Hematopoietic multipotent progenitor cell (in vitro differentiated cells): Measurements from ENCODE around the gene WFDC6. TPM values are rescaled to one million over a fixed set of nuclear protein-coding genes. Genes with fewer than 3 reads are reported as not detected.

ENCODE experiments used
- small RNA-seq: library from RNA; depleted of rRNA; stranded (forward); fragments of <200 nt; gene quantifications from one replicate; pipeline ENCODE3, GENCODE V24; 2012
- total RNA-seq: library from RNA; depleted of rRNA; stranded (reverse); fragments of >200 nt; gene quantifications from one replicate; pipeline ENCODE4 v1.2.3, GENCODE V29; 2012

The WFDC6 gene
- total RNA-seq, 1 donor, result not detected

Small RNA genes within 50 kb of the gene (small RNA-seq; reads per million reads assigned to genes)
- not detected for gene AL031663.1
- gene HSPD1P21, result not detected
- gene RNA5SP485, result not detected

Other genes with a start within 250 kb of the WFDC6 start
- not detected for gene RBPJL, start 232.6 kb downstream of the WFDC6 start, total RNA-seq
- gene MATN4, start 231.2 kb downstream of the WFDC6 start, total RNA-seq, result under 0.01 TPM
- gene SDC4, start 191.1 kb downstream of the WFDC6 start, total RNA-seq, result 4.0 TPM
- gene SYS1, start 176.3 kb downstream of the WFDC6 start, total RNA-seq, result 31.2 TPM
- not detected for gene TP53TG5, start 161.2 kb downstream of the WFDC6 start, total RNA-seq
- 7.0 TPM for gene DBNDD2, start 131.2 kb downstream of the WFDC6 start, total RNA-seq
- 116 TPM for gene PIGT, start 123.3 kb downstream of the WFDC6 start, total RNA-seq
- not detected for gene WFDC2, start 69.7 kb downstream of the WFDC6 start, total RNA-seq
- not detected for gene SPINT3, start 23.9 kb downstream of the WFDC6 start, total RNA-seq
- not detected for gene EPPIN, start 7.9 kb upstream of the WFDC6 start, total RNA-seq
- not detected for gene WFDC8, start 39.8 kb upstream of the WFDC6 start, total RNA-seq
- not detected for gene WFDC10A, start 90.3 kb upstream of the WFDC6 start, total RNA-seq
- not detected for gene WFDC9, start 91.8 kb upstream of the WFDC6 start, total RNA-seq
- gene WFDC11, start 130.8 kb upstream of the WFDC6 start, total RNA-seq, result not detected
- gene WFDC13, start 162.6 kb upstream of the WFDC6 start, total RNA-seq, result not detected
- gene WFDC10B, start 165.5 kb upstream of the WFDC6 start, total RNA-seq, result not detected
- gene SPINT4, start 182.9 kb upstream of the WFDC6 start, total RNA-seq, result not detected